Measurements from ENCODE around the gene TCEA2. TPM values are rescaled to one million over a fixed set of nuclear protein-coding genes. Genes with fewer than 3 reads are reported as not detected.

The TCEA2 gene
- total and polyA plus RNA-seq, 9 of the 15 experiments (the other 6 are each of a cell fraction or from before 2014, with no cell fraction given): 1.4 to 28.7 (median 5.4) TPM

GRCh38 chr20:64083378-64083803 is 20.4 kb downstream of the TCEA2 start (continued):
- TF ChIP-seq NR0B1 (IDR thresholded peaks at IDR 0.05; ENCODE audit: partially characterized antibody) (no peak), RBFOX2 (IDR thresholded peaks at IDR 0.05; ENCODE audit: low read depth, low read length) (0 out of 2 replicates have a peak, but pooled peaks have one; percentile 22), AFF4 (CRISPR knock-in tag; IDR thresholded peaks at IDR 0.05) (no peak), DIDO1 (tag; IDR thresholded peaks at IDR 0.05; ENCODE audit: low read depth) (no peak), ZNF592 (IDR thresholded peaks at IDR 0.05) (no peak), RBM22 (IDR thresholded peaks at IDR 0.05; ENCODE audit: low read depth, low read length, poor library complexity, severe bottlenecking) (no peak), RAD21 (CRISPR knock-in tag; conservative IDR thresholded peaks at IDR 0.05 in 1 of 2, IDR thresholded peaks at IDR 0.05 in 1 of 2) (peak; percentile 64 to 76), ZNF12 (CRISPR knock-in tag; IDR thresholded peaks at IDR 0.05) (no peak), MYC (IDR thresholded peaks at IDR 0.05; ENCODE audit: low read depth, low read length) (peak; percentile 32; the same call in 1 of the 2 replicates), MYC (CRISPR knock-in tag; IDR thresholded peaks at IDR 0.05; ENCODE audit: borderline replicate concordance, low read depth) (no peak), NRF1 (conservative IDR thresholded peaks at IDR 0.05 in 1 of 2, IDR thresholded peaks at IDR 0.05 in 1 of 2) (peak; percentile 21 to 29; a peak in 2 of 4 replicates), HDAC3 (IDR thresholded peaks at IDR 0.05; ENCODE audit: borderline replicate concordance, partially characterized antibody) (no peak), SPI1 (IDR thresholded peaks at IDR 0.05; ENCODE audit: borderline replicate concordance, low read depth, low read length) (no peak), PBX2 (CRISPR knock-in tag; IDR thresholded peaks at IDR 0.05; ENCODE audit: low read depth) (no peak), PBX2 (tag; conservative IDR thresholded peaks at IDR 0.05; ENCODE audit: low read depth) (no peak)
